Measurements from ENCODE around the gene NR2F1-AS1. TPM values are rescaled to one million over a fixed set of nuclear protein-coding genes. Genes with fewer than 3 reads are reported as not detected.

Gene NR2F1-AS1
- total RNA-seq, 1 experiment from 2014 or later = 1.5 TPM

DNA sequence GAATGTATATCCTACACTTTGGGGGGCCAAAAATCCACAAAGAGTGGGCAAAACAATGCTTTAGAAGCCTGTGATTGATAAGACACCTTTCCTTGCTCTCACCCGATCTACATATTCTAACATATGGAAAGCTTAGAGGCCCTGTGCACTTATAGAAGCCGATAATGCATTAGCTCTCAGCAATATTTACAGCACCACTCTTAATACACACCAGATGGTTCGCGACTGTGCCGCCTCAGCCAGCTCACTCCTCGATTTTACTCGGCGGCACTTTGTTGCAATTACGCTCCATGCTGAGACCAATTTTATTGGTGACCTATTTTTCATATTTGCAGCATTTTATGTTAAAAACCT, 20.8 kb upstream of the NR2F1-AS1 start:
- no peaks in the 10 kb centered on the region for H3K9me3 Mint-ChIP-seq
- ATAC-seq (no peak), DNase-seq (ENCODE audit: low spot score) (no peak)
- H3K4me1 Mint-ChIP-seq = peaks cover 29% of the 10 kb centered on the region
- no peaks in the 10 kb centered on the region for H3K27me3 Mint-ChIP-seq (ENCODE audit: low read depth)
- H3K4me3 Mint-ChIP-seq = peak overlapping the region; percentile 43
- TF ChIP-seq HMGXB4 (CRISPR knock-in tag; IDR thresholded peaks at IDR 0.05) (no peak), ATF6 (CRISPR knock-in tag; IDR thresholded peaks at IDR 0.05) (no peak)
- peaks cover 2% of the 10 kb centered on the region; the same call in 1 of the 2 replicates for H3K36me3 Mint-ChIP-seq
- POLR2A ChIA-PET = no interaction called here
- CTCF ChIA-PET = interaction anchor here (0.6 to 3.4 kb wide), 6 partner anchors 17 to 199 kb away, joined by 3 to 18 read pairs (median 6); partner anchors contain the start of gene NR2F1
- no peak overlapping the region for H3K27ac Mint-ChIP-seq

GRCh38 chr5:93601071-93601801, 20.2 kb upstream of the NR2F1-AS1 start:
- Mint-ChIP-seq H3K4me1 (peaks cover 34% of the 10 kb centered on the region), H3K36me3 (peaks cover 2% of the 10 kb centered on the region; the same call in 1 of the 2 replicates), H3K4me3 (no peak overlapping the region; the same call in 1 of the 2 replicates), H3K9me3 (no peaks in the 10 kb centered on the region), H3K27ac (no peak overlapping the region), H3K27me3 (ENCODE audit: low read depth) (no peaks in the 10 kb centered on the region)
- peak; percentile 8; the same call in 1 of the 2 replicates for ATAC-seq
- TF ChIP-seq ATF6 (CRISPR knock-in tag; IDR thresholded peaks at IDR 0.05) (no peak), ATF1 (CRISPR knock-in tag; IDR thresholded peaks at IDR 0.05) (no peak), SMAD4 (CRISPR knock-in tag; IDR thresholded peaks at IDR 0.05) (no peak), USF2 (CRISPR knock-in tag; IDR thresholded peaks at IDR 0.05) (no peak), ZNF416 (CRISPR knock-in tag; IDR thresholded peaks at IDR 0.05) (no peak), JUN (CRISPR knock-in tag; IDR thresholded peaks at IDR 0.05) (no peak), GTF2I (CRISPR knock-in tag; conservative IDR thresholded peaks at IDR 0.05) (no peak)
- TF ChIP-seq, protein P1, sequence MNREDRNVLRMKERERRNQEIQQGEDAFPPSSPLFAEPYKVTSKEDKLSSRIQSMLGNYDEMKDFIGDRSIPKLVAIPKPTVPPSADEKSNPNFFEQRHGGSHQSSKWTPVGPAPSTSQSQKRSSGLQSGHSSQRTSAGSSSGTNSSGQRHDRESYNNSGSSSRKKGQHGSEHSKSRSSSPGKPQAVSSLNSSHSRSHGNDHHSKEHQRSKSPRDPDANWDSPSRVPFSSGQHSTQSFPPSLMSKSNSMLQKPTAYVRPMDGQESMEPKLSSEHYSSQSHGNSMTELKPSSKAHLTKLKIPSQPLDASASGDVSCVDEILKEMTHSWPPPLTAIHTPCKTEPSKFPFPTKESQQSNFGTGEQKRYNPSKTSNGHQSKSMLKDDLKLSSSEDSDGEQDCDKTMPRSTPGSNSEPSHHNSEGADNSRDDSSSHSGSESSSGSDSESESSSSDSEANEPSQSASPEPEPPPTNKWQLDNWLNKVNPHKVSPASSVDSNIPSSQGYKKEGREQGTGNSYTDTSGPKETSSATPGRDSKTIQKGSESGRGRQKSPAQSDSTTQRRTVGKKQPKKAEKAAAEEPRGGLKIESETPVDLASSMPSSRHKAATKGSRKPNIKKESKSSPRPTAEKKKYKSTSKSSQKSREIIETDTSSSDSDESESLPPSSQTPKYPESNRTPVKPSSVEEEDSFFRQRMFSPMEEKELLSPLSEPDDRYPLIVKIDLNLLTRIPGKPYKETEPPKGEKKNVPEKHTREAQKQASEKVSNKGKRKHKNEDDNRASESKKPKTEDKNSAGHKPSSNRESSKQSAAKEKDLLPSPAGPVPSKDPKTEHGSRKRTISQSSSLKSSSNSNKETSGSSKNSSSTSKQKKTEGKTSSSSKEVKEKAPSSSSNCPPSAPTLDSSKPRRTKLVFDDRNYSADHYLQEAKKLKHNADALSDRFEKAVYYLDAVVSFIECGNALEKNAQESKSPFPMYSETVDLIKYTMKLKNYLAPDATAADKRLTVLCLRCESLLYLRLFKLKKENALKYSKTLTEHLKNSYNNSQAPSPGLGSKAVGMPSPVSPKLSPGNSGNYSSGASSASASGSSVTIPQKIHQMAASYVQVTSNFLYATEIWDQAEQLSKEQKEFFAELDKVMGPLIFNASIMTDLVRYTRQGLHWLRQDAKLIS (CRISPR knock-in tag; IDR thresholded peaks at IDR 0.05; ENCODE audit: borderline replicate concordance) = no peak
- POLR2A ChIA-PET = no interaction called here
- no peak for DNase-seq (ENCODE audit: low spot score)
- CTCF ChIA-PET = interaction anchor here (0.6 to 3.4 kb wide), 6 partner anchors 16 to 200 kb away, joined by 3 to 18 read pairs (median 6); partner anchors contain the start of gene NR2F1
